GM23338 (cell line): Measurements from ENCODE around the gene CLASRP.

Source experiments
- CREB1 ChIP-seq: fragments of 250-450 bp; sonication (Bioruptor Pico); IDR thresholded peaks from 2 replicates; pipeline ENCODE4 v1.5.0; 2020; ENCODE audit warnings: low read depth, mild to moderate bottlenecking, moderate library complexity
- EZH2 ChIP-seq: fragments of 200-600 bp; sonication (generic); IDR thresholded peaks from one replicate; pipeline ENCODE4 v1.8.0; 2017; ENCODE audit warnings: antibody characterized with exemption, mild to moderate bottlenecking, low read depth; ENCODE audit not compliant: unreplicated experiment
- EZH2phosphoT487 ChIP-seq: fragments of 200-600 bp; sonication (generic); IDR thresholded peaks from one replicate; pipeline ENCODE4 v1.8.1; 2018; ENCODE audit warnings: antibody characterized with exemption; ENCODE audit not compliant: unreplicated experiment
- JUNB ChIP-seq: IDR thresholded peaks from one replicate; pipeline ENCODE4 v1.6.1; 2016; ENCODE audit warnings: antibody characterized with exemption; ENCODE audit not compliant: unreplicated experiment
- NANOG ChIP-seq: IDR thresholded peaks from 2 replicates; pipeline ENCODE4 v1.6.1; 2016; ENCODE audit warnings: antibody characterized with exemption, borderline replicate concordance
- POLR2AphosphoS5 ChIP-seq: IDR thresholded peaks from 2 replicates; pipeline ENCODE4 v1.6.1; 2016; ENCODE audit warnings: antibody characterized with exemption, low read depth
- TF ChIP-seq, protein P1 (sequence below), 2 experiments: fragments of 200-600 bp in 1 of 2; sonication (generic) in 1 of 2; conservative IDR thresholded peaks; 2 replicates each; pipeline versions ENCODE4 v1.5.1 to v1.6.1; 2016 to 2017; ENCODE audit warnings: antibody characterized with exemption in 2 of 2, low read depth in 2 of 2, mild to moderate bottlenecking in 2 of 2, moderate library complexity in 1 of 2
- TF ChIP-seq, protein P2 (sequence below): IDR thresholded peaks from one replicate; pipeline ENCODE4 v1.6.1; 2018; ENCODE audit warnings: antibody characterized with exemption; ENCODE audit not compliant: unreplicated experiment

DNA sequence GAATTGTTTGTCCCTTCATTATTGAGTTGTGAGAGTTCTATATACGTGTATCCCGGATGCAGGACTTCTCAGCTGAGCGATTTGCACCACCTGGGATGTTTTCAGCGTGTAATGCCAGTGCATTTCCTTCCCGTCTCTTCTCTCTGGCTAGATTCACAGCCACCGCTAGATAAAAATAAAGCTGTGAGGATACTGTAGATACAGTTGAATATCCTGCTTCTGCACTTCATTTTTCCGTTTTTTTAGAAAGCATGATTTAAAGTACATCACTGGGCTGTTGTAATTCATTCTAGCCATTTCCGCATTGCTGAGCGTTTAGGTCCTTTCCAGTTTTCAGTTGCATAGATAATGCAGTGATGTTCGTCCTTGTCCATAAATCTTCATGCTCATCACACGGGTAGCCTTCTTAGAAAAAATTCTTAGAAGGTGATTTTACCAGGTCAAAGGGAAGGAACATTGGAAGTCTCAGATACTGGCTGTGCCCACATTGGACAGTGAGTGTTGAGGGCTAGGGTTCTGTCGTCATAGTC, 68.8 kb downstream of the CLASRP start:
- TF ChIP-seq, protein P1, sequence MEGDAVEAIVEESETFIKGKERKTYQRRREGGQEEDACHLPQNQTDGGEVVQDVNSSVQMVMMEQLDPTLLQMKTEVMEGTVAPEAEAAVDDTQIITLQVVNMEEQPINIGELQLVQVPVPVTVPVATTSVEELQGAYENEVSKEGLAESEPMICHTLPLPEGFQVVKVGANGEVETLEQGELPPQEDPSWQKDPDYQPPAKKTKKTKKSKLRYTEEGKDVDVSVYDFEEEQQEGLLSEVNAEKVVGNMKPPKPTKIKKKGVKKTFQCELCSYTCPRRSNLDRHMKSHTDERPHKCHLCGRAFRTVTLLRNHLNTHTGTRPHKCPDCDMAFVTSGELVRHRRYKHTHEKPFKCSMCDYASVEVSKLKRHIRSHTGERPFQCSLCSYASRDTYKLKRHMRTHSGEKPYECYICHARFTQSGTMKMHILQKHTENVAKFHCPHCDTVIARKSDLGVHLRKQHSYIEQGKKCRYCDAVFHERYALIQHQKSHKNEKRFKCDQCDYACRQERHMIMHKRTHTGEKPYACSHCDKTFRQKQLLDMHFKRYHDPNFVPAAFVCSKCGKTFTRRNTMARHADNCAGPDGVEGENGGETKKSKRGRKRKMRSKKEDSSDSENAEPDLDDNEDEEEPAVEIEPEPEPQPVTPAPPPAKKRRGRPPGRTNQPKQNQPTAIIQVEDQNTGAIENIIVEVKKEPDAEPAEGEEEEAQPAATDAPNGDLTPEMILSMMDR (conservative IDR thresholded peaks at IDR 0.05; ENCODE audit: low read depth in 2 of 2), result no peak
- no peak for TF ChIP-seq EZH2phosphoT487
- TF ChIP-seq, protein P2, sequence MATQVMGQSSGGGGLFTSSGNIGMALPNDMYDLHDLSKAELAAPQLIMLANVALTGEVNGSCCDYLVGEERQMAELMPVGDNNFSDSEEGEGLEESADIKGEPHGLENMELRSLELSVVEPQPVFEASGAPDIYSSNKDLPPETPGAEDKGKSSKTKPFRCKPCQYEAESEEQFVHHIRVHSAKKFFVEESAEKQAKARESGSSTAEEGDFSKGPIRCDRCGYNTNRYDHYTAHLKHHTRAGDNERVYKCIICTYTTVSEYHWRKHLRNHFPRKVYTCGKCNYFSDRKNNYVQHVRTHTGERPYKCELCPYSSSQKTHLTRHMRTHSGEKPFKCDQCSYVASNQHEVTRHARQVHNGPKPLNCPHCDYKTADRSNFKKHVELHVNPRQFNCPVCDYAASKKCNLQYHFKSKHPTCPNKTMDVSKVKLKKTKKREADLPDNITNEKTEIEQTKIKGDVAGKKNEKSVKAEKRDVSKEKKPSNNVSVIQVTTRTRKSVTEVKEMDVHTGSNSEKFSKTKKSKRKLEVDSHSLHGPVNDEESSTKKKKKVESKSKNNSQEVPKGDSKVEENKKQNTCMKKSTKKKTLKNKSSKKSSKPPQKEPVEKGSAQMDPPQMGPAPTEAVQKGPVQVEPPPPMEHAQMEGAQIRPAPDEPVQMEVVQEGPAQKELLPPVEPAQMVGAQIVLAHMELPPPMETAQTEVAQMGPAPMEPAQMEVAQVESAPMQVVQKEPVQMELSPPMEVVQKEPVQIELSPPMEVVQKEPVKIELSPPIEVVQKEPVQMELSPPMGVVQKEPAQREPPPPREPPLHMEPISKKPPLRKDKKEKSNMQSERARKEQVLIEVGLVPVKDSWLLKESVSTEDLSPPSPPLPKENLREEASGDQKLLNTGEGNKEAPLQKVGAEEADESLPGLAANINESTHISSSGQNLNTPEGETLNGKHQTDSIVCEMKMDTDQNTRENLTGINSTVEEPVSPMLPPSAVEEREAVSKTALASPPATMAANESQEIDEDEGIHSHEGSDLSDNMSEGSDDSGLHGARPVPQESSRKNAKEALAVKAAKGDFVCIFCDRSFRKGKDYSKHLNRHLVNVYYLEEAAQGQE, result no peak
- TF ChIP-seq POLR2AphosphoS5, result no peak
- no peak for TF ChIP-seq EZH2
- TF ChIP-seq JUNB, result no peak
- no peak for TF ChIP-seq CREB1
- TF ChIP-seq NANOG, result no peak
